HG03439 (cell line): ENCODE measurements around the gene HIVEP2.
A peak's percentile ranks its signal among the peaks of the same experiment; 100 is the strongest.

Experiments used
- ATAC-seq: cut with Tn5 transposase; IDR thresholded peaks from one replicate; pipeline ENCODE4 v1.9.1; 2021; ENCODE audit warnings: mild to moderate bottlenecking, moderate library complexity; ENCODE audit not compliant: unreplicated experiment

The HIVEP2 gene

DNA sequence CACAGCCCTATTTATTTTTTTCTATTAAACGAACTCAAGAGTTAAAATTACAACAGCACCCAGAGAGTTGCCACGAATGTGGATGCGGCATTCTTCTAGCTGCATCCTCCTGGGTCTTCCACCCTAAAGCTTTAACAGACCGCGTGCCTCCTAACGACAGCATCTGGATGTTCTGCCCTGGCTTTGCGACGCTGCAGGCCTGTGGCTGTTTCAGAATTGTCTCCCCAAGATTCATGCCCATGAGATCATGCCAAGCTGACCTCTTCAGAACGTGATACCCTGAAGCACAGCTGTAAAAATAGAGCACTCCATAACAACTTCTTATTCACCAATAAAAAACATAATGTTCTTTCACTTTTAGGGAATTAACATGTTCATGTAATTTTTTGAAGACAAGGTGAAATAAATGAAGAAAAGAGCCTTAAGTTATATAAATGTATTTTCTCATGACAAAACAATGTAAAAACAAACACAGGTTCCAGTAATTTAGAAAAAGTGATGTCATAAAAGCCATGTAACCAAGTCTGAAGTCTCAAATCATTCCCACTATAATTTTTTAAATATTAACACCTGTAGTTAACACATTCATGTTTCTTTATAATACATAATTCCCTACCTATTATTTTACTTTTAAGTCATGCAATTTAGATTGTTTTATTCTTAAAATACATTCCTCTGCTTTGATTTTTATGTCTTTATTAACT is 26.5 kb downstream of the HIVEP2 start:
- ATAC-seq, result no peak

DNA sequence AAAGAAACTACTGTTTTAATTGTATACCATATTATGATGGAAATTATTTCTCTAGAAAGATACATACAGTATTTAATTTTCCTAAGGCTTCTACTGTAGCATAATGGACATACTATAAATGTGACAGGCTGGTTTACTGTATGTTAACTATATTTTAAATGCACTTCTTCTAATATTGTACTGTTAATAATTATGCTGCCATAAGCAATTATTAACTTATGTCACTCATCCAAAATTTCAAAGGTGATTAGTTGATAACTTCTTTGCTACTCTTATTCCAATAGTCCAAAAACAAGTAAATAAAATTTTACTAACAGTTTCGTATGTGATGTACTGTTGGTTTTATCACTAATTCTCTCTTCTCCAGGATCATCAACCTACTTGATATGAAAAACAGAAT is 28.1 kb downstream of the HIVEP2 start:
- ATAC-seq, result no peak

DNA sequence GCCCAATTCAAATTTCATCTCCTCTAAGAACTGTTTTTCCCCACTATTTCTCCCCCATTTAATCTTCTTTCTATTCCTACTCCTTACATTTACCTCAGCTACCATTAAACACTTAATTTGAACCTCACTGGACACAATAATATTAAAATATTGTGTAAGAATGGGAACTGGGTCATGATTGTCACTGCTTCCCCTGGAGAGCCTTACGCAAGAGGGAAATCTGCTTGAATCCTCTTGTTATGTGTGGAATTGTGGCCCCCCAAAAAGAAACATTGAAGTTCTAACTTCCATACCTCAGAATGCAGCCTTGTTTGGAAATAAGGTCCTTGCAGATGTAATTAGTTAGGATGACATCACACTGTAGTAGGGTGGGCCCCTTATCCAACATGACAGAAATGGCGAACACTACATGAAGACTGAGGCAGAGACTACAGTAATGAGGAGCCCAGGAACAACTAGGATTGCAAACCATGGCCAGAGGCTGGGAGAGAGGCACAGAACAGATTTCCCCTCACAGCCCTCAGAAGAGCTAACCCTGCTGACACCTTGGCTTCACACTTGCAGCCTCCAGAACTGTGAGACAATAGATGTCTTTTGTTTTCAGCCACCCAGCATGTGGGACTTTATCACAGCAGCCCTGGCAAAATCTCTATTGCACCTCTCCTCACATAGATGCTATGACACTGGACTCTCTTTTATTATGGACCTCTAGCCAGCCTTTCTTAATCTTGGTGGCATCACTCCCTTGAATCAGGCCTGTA is 29.9 kb downstream of the HIVEP2 start:
- no peak for ATAC-seq

DNA sequence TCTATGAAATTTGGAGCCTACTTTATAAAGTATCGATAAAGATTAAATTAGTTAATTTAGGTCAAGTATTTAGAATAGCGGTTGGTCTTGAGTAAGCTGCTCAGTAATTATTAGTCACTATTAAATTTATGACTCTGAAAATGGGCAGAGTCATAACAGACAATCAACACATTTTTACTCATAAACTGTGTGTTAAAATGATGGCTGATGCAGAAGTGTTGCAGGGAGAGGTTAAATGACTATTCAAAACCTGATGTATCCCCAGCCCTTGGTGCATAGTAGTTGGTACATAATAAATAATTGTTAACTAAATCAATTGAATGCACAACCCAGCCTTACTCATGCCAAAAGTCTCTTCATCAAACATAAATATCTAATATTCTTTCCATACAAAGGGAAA is 30.6 kb downstream of the HIVEP2 start:
- no peak for ATAC-seq

DNA sequence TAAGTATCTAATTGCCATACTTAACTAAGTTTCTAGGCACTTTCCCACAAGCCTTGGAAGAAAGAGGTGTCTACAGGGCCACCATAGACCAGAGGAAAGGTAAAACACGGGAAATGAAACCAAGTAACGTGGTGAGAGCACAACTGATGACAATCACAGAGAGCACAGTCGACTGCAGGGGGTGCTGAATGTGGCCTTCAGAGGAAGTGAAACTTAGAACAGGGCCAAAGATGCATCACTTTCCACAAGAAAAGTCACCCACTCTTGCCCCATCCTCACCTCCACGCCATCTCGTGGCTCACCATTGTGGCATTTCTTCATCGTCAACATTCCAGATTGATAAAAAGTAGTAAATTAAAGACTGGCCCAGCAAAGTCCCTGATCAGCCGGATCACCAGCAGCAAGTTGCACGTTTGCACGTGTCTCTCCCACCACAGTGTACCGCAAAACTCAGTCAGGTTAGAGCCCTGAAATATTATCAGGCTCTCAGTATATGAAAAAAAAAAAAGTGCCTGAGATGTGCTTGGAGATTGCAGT is 31.4 kb downstream of the HIVEP2 start:
- ATAC-seq, result peak; percentile 87

DNA sequence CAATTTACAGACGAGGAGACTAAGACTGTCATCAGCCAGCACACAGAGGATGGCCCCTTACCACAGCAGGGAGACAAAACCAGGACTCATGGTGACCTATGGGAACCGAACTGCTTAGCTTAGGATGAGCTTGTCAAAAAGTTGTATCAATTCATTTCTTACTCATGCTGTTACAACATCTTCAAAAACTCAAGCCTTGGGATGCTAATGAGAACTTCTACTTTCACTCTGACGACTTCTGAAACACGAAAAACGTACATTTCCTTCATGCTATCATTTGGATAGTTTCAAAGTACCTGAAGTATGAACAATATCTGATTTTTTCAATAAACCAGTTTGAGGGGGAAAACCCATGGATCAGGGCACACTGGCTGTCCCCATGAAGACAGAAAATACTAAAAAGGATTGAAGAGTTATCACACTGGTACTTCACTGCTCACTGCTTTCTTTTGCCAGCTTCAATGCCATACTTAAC is 31.9 kb downstream of the HIVEP2 start:
- ATAC-seq, result peak; percentile 48

DNA sequence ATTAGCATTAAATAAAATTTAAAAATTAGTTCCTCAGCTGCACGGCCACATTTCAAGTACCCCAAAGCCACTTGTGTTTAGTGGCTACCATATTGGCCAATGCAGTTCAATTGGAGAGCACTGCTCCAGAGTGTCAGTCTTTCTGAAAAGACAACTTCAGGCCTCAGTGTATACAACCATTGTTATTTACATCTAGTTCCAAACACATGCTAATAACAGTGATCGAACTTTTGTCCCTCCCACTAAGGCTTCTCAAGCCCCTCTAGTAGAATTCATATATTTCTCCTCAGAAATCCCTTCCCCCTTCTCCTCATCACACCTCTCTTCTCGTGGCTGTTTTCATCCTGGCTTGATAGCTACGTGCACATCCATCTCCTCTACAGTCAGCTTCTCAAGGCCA is 32.9 kb downstream of the HIVEP2 start:
- ATAC-seq, result no peak

DNA sequence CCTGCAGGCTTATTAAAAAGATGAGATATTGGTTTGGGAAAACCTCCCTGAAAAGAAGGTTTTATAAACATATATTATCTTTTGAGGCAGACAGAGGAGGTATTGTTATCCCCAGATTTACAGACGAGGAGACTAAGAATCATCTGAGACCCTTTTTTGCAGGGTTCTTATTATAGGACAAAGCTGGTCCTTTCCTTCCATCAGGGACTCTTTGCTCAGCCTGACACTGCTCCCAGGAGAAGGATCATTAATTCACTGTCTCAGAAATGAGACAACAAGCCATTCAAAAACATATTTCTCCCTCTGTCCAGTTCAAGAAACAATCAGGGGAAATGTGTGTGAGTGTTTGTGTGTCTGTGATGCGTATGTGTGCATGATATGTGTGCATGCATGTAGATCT is 33.5 kb downstream of the HIVEP2 start:
- ATAC-seq, result no peak

DNA sequence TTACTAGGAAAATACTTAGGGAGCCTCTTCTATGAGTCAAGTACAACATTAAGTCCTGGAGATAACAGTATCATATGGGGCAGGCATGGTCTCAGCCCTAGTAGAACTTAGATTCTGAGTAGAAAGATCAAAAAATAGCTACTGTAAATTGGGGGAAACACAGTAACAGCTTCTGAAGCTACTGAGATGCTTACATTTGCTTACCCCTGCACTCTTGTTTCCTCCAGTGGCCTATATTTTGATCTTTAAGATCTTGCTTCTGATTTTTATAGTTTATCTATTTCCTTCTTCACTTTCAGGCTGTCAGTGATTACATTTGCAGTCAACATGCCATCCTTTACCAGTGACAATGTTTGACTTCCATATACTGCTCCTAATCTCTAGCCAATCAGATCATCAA is 35.3 kb downstream of the HIVEP2 start:
- ATAC-seq, result no peak

DNA sequence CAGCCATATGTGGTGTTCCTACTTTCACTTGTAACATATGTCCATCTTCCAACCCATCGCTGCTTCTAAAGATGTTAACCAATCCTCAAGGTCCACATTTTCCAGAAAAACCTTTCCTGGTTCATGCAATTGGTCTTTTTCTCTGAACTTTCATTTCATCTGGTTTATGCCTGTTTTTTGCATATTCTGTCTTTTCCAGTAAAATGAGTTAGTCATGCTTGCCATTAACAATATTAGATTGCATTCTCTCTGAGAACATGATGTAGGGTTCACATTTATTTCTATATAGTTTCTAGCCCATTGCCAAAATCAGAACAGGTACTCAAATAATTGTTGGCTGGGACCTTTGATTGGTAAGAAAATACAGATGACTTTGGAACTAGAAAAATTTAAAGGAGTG is 36.7 kb downstream of the HIVEP2 start:
- ATAC-seq, result no peak

DNA sequence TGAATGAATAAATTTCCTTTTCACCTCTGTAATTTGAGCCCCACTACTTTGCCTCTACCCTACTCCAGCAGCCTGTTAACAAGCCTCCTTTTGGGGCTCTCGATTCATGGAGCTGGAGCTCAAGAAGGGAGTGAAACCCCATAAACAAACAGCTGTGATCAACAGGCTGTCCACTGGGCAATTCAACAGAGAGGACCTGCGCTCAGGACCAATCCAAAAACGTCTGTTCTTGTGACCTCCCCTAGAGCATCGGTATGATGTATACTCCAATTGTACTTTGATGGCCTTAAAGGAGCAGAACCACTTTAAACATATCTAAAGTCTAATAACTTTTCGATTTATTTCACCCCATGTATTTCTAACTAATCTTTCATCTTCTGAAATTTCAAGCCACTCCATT is 37.4 kb downstream of the HIVEP2 start:
- peak; percentile 50 for ATAC-seq

DNA sequence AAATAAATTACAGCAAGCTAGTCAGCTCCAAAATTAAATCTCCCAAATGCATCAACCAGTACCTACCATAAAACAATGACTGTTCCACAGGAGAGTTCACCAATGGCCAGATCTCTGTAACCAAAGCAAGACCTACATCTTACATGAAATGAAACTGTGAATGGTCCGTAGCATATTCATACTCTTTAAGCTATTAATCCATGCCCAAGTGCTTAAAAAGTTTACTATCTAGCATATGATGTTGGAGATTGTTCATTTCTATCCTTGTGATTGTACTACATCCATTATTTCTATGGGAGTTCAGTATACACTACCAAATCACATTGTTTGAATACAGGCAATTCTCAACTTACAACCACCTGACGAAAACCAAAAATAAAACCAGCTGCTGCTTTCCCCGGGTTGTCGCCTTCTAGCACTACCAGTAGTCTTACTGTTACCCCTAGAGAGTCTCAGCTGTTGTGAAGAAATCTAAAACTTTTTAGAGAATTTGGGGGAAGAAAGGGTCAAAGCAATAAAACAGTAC is 38.0 kb downstream of the HIVEP2 start:
- peak; percentile 67 for ATAC-seq

DNA sequence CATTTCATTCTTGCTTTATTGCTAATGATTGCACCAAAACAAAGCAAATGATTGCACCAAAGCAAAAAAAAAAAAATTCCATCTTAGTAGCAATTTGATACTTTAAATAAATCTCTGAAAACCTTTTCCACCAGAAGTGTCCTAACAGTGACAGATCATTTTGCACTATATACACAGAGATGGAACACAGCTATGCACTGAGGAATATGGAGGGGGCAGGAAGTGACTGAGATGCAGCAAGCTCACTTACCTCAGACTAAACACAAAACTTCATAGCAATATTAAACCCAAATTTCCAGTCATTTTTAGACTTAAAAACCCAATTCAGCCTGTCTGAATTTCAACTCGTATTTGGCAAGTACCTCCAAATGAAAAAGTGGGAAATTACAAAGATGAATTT is 41.2 kb downstream of the HIVEP2 start:
- ATAC-seq, result no peak

DNA sequence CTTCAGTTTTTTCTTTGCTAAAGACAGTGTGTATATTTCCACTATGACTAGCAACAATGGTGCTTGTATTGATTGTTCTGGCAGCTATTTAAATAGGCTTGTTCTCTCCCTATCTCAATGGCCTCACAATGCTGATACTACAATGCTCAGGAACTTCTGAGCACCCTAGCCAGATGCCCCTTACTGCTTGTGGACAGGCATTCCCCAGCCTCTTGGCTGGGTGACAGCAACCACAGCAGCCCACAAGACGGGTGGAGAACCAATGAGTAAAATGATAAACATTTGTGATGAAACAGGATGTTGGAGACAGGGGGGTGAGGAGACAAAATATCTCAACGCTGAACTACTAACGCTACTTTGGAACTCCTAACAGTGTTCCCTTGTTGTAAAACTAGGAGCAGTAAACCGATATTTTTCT is 42.3 kb downstream of the HIVEP2 start:
- ATAC-seq, result peak; percentile 61

DNA sequence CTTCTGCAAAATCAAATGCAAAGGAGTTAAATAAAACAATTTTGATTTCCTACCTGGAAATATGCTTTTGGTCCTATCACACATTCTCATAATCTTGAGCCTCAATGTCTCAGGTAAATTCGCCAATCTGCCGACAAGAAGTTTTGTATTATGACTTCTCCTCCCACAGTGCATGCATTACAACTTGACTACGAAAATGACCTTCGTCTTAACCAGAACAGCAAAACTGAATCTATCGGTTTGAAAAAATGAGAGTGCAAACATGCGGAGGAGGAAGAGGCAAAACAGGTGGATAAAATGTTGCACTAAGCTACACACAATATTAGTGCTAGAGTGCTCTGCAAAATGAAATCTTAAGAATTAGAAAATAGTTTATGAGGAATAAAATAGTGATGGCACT is 43.4 kb downstream of the HIVEP2 start:
- ATAC-seq, result no peak

DNA sequence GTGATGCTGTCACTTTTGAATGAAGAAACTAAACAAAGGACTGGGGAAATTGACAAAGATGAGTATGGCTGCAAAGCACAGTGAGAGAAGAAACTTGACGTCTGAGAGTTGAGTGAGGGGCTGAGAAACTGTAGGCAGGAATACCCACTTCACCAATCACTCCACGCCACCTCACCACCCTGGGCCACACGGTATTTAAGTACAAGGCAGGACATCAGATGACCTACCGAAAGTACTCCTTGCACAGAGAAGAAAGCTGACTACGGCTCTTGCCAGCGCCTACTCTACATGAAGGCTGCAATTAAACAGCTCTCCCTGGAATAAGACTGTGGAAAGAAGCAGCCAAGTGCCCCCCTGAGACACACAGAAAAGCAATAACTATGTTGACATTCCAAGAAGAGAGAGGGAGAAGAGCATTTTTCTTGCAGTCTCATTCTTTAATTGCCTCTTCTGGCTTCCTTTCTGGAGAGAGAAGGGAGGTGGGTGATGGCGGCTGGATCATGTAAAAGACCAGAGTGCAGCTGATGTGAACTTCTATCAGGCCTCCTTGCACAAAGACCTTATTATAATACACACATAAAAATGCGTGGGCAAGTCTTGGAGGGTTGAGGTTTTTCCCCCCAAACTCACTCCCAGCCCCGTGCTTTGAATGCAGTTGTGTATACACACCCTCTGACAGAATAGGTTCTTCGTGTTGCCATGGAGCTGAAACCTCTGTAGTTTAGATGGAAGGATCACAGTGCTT is 44.6 kb downstream of the HIVEP2 start:
- ATAC-seq, result no peak

DNA sequence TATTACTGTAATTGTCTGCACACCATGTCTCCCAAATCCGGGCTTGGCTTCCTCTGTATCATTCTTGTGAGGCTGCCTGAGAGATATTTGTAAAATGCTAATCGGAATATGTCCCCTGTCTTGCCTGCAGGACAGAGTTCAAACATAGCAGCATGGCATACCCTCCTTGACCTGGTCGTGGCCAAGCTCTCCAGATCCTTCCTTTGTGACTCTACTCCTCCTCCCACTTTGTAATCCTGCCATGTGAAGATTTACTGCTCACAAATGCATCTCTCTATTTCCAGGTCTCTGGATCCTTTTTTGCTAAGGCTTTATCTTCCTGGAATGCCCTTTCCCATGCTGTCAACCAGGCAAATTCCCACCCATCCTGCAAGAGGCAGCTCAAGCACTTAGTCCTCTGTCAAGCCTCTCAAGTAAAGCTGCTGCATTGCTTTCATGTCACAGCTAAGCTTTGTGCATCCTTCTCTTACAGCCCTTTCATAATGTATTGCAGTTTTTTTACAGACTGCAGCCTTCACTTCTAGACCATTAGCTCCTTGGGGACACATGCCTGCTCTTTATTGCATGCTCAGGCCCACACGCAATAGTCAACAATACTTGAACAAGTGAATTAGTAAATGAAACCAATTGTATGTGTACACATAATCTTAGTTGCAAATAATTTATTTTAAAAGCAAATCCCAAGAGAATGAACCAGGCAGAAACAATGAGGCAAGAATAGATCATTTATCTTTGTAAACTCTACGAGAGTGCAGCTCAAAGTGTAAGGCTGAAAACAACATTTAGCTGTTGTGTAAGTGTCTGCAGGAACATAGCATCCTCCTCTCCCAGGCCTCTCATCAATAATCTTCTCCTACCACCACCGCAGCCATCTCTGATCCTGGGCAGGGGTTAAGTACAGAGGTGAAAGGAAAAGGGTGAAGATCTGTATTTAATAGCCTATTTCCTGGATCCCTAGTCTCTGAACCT is 45.8 kb downstream of the HIVEP2 start:
- ATAC-seq, result no peak

DNA sequence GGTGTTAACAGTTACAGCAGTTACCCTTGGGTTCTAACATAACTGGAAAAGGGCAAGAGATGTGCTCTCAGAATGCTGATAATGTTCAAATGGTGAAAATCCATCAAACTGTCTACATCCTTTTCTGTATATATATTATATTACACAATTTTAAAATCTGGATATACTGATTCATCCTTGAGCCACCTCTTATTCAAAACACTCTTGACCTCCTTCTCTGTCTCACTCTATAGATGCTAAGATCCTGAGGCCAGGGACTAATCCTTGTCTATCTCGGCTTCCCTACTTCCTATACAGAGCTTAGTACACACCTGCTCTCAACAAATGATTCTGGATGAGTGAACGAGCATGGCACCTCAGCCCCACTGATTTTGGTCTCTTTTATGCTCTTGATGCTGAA is 47.3 kb downstream of the HIVEP2 start:
- no peak for ATAC-seq

DNA sequence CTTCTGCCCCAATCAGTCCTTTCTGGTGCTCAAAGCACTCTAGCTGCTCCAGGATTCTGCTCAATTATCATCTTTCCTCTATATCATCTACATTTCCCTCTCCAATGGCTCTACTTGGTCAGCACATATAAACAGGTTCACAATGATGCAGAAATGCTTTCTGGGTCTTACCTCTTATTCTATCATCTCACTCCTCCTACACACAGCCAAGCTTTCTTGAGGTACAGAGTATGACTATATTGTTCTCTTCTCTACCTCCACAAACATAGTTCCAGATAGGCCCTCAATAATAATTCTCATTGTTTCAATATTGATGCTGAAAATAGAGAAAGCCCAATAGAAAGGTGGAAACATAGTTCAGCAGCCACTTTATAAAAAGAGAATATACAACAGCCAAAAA is 48.2 kb downstream of the HIVEP2 start:
- ATAC-seq, result no peak

DNA sequence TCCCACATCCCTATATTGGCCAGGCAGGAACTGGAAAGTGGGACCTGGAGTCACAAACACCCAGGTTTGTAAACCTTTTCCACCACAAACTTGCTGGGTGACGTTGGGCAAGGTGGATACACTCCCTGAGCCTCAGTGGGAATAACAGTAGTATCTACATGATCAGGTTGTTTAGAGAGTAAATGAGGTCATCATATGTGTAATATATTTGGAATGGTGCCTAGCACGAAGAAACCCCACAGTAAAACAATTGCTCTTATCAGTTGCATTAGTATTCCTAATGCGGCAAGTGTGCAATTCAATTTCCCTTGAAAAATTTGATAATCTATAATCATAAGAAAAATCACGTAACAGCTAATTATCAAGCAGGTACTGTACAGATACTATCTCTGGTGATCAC is 51.9 kb downstream of the HIVEP2 start:
- ATAC-seq, result no peak
